A549 (cell line): ENCODE results near the gene USP38. TPM values are rescaled to one million over a fixed set of nuclear protein-coding genes. Genes with fewer than 3 reads are reported as not detected.

Source experiments
- ATAC-seq, 2 experiments: fragments of 200-7000 bp in 1 of 2; fragments of >200 bp in 1 of 2; cut with Nextera tagmentation in 1 of 2; cut with Tn5 transposase in 1 of 2; 3 replicates each; pipeline versions ENCODE4 v1.8.0 to v1.9.1; 2018 to 2020; ENCODE audit warnings: mild to moderate bottlenecking in 1 of 2, moderate library complexity in 1 of 2
- CTCF ChIA-PET: fragments of 300-600 bp; sonication (Branson Sonifier 250); formaldehyde crosslinking; extraction: SDS; loops from one replicate; lab custom pipeline; 2021; ENCODE audit warnings: antibody characterized with exemption, inconsistent platforms; lab: Yijun Ruan, JAX
- POLR2A ChIA-PET: fragments of 350-600 bp; formaldehyde crosslinking; extraction: SDS; loops from one replicate; lab custom pipeline; 2021; ENCODE audit warnings: antibody characterized with exemption, inconsistent platforms; lab: Yijun Ruan, JAX
- DNase-seq, 2 experiments: peaks; one replicate each; pipeline versions ENCODE4 v3.0.0 to v3.0.0-alpha.2; 2011 to 2016; ENCODE audit warnings: low read depth in 1 of 2, low spot score in 1 of 2
- FAIRE-seq: peaks from 2 replicates; lab custom pipeline; 2011; peaks lifted over from hg19 to GRCh38; lab: Jason Lieb, UNC
- H3K27ac ChIP-seq, 2 experiments: fragments of >200 bp; sonication (Bioruptor Twin); formaldehyde crosslinking; 3 replicates each; pipeline ENCODE4 v1.5.1; 2016 to 2017
- H3K4me1 ChIP-seq: fragments of >200 bp; sonication (Bioruptor Twin); formaldehyde crosslinking; 3 replicates; pipeline ENCODE4 v1.6.1; 2016
- H3K4me2 ChIP-seq: fragments of >200 bp; sonication (Bioruptor Twin); formaldehyde crosslinking; 3 replicates; pipeline ENCODE4 v1.6.1; 2016
- H3K4me3 ChIP-seq: fragments of >200 bp; sonication (Bioruptor Twin); formaldehyde crosslinking; 3 replicates; pipeline ENCODE4 v1.5.1; 2016
- H3K9me3 ChIP-seq: fragments of >200 bp; sonication (Bioruptor Twin); formaldehyde crosslinking; 3 replicates; pipeline ENCODE4 v1.6.1; 2016
- BHLHE40 ChIP-seq: IDR thresholded peaks from 2 replicates; pipeline ENCODE4 v1.6.1; 2012; ENCODE audit warnings: low read depth, low read length, inconsistent platforms
- CBX8 ChIP-seq: fragments of 200-600 bp; sonication (generic); IDR thresholded peaks from 2 replicates; pipeline ENCODE4 v1.6.1; 2016
- CHD4 ChIP-seq: fragments of 200-600 bp; sonication (generic); IDR thresholded peaks from 2 replicates; pipeline ENCODE4 v1.6.1; 2016; ENCODE audit warnings: antibody characterized with exemption, mild to moderate bottlenecking, borderline replicate concordance
- EHF ChIP-seq: fragments of 250-450 bp; sonication (Bioruptor Pico); IDR thresholded peaks from 2 replicates; pipeline ENCODE4 v1.5.0; 2020; ENCODE audit warnings: mild to moderate bottlenecking
- FOXS1 ChIP-seq: fragments of 250-450 bp; sonication (Bioruptor Pico); IDR thresholded peaks from 2 replicates; pipeline ENCODE4 v1.5.0; 2020; ENCODE audit warnings: mild to moderate bottlenecking, moderate library complexity
- HEYL ChIP-seq: fragments of 250-450 bp; sonication (Bioruptor Pico); IDR thresholded peaks from 2 replicates; pipeline ENCODE4 v1.8.0; 2021; ENCODE audit warnings: mild to moderate bottlenecking, moderate library complexity
- HOXA7 ChIP-seq: fragments of 250-450 bp; sonication (Bioruptor Pico); IDR thresholded peaks from 2 replicates; pipeline ENCODE4 v1.5.0; 2020; ENCODE audit warnings: mild to moderate bottlenecking, moderate library complexity
- MAFK ChIP-seq: fragments of 450-650 bp; IDR thresholded peaks from 2 replicates; pipeline ENCODE4 v1.6.1; 2014; ENCODE audit not compliant: partially characterized antibody
- MAX ChIP-seq: IDR thresholded peaks from 2 replicates; pipeline ENCODE4 v1.6.1; 2012
- MAZ ChIP-seq: fragments of 150-350 bp; IDR thresholded peaks from 2 replicates; pipeline ENCODE4 v1.6.1; 2014; ENCODE audit warnings: antibody characterized with exemption, low read depth, low read length, borderline replicate concordance
- NR3C1 ChIP-seq: fragments of >200 bp; sonication (Bioruptor Twin); formaldehyde crosslinking; IDR thresholded peaks from 3 replicates; pipeline ENCODE4 v1.6.1; 2017
- POLR2A ChIP-seq: IDR thresholded peaks from 2 replicates; pipeline ENCODE4 v1.6.1; 2012; ENCODE audit warnings: mild to moderate bottlenecking, low read length
- RAD21 ChIP-seq, 2 experiments: fragments of >200 bp in 1 of 2; sonication (Bioruptor Twin) in 1 of 2; formaldehyde crosslinking in 1 of 2; IDR thresholded peaks in 1 of 2; conservative IDR thresholded peaks in 1 of 2; 2 replicates in 1 of 2; 3 replicates in 1 of 2; pipeline ENCODE4 v1.6.1; 2012 to 2018; ENCODE audit warnings: inconsistent platforms in 1 of 2
- RCOR1 ChIP-seq: fragments of 150-350 bp; IDR thresholded peaks from 2 replicates; pipeline ENCODE4 v1.6.1; 2014; ENCODE audit warnings: antibody characterized with exemption, low read length, low read depth
- RFX5 ChIP-seq: fragments of 450-650 bp; IDR thresholded peaks from 2 replicates; pipeline ENCODE4 v1.7.1; 2014; ENCODE audit warnings: antibody characterized with exemption, mild to moderate bottlenecking, moderate library complexity
- SMC3 ChIP-seq: fragments of >200 bp; sonication (Bioruptor Twin); formaldehyde crosslinking; IDR thresholded peaks from 3 replicates; pipeline ENCODE4 v1.6.1; 2018; ENCODE audit warnings: inconsistent platforms
- ZSCAN20 ChIP-seq: fragments of 250-450 bp; sonication (Bioruptor Pico); IDR thresholded peaks from 2 replicates; pipeline ENCODE4 v1.8.0; 2022; ENCODE audit warnings: mild to moderate bottlenecking, moderate library complexity
- WGBS: methylation state at CpG from one replicate; pipeline ENCODE4 v1.1.6; 2017; ENCODE audit errors: missing lambda C conversion rate; 5-methylcytosine and 5-hydroxymethylcytosine counted together
- polyA plus RNA-seq, 4 experiments: library from polyadenylated mRNA; depleted of rRNA in 3 of 4; stranded (reverse); fragments of >200 nt; fragmentation: RNase III in 1 of 4; extraction: RNeasy Plus Mini Kit Qiagen cat#74134 plus additional on column Dnase treatment in 1 of 4; gene quantifications; 2 replicates in 3 of 4; 3 replicates in 1 of 4; pipeline ENCODE4 v1.2.3, GENCODE V29; 2011 to 2017
- TF ChIP-seq, protein P1 (sequence below): fragments of >200 bp; sonication (Bioruptor Twin); formaldehyde crosslinking; IDR thresholded peaks from 3 replicates; pipeline ENCODE4 v1.6.1; 2016

USP38 gene
- polyA plus RNA-seq, 2 of the 4 experiments (the other 2 are of a cell fraction) = 5.6 to 10.9 TPM

DNA sequence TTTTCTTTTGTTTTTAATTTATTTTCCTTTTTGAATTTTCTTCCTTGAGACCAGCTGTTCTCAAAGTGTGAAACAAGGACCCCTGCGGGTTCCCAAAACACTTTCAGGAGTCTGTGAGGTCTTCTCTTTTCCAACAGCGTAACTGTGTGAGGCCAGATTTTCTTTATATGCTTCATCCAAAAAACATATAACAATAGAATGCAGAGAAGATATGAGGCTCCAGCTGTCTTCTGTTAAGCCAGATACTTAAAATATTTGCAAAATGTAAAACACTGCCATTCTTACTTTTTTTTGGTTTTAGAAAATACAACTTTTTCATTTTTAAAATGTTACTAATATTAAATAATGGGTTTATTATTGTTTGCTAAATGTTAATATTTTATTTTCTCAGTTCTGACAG is 27.8 kb downstream of the USP38 start (continued):
- no peak for TF ChIP-seq MAFK

- Histone ChIP-seq H3K9me3 (no peaks in the 10 kb centered on the region), H3K4me2 (no peak overlapping the region), H3K4me1 (no peaks in the 10 kb centered on the region), H3K4me3 (no peak overlapping the region), H3K27ac (no peak overlapping the region)
- ChIA-PET CTCF (no interaction called here), POLR2A (no interaction called here)
- no peak for ATAC-seq
- TF ChIP-seq SMC3 = no peak
- DNase-seq = no peak
- no peak for FAIRE-seq
- WGBS = 90% methylated on average over 1 of the region's 1 CpG
These were observed 31.2 kb downstream of the USP38 start for GRCh38 chr4:143215873-143216272.

- no peak overlapping the region for H3K4me2 ChIP-seq
- ChIA-PET POLR2A (no interaction called here), CTCF (interaction anchor here (1.1 to 1.3 kb wide), 2 partner anchors 14 to 24 kb away, joined by 3 read pairs; no protein-coding TSS in a partner anchor)
- FAIRE-seq = no peak
- no peak overlapping the region for H3K4me3 ChIP-seq
- no peaks in the 10 kb centered on the region for H3K4me1 ChIP-seq
- H3K27ac ChIP-seq = no peak overlapping the region
- TF ChIP-seq ZSCAN20 (CRISPR knock-in tag) (no peak), RCOR1 (no peak)
- TF ChIP-seq, protein P1, sequence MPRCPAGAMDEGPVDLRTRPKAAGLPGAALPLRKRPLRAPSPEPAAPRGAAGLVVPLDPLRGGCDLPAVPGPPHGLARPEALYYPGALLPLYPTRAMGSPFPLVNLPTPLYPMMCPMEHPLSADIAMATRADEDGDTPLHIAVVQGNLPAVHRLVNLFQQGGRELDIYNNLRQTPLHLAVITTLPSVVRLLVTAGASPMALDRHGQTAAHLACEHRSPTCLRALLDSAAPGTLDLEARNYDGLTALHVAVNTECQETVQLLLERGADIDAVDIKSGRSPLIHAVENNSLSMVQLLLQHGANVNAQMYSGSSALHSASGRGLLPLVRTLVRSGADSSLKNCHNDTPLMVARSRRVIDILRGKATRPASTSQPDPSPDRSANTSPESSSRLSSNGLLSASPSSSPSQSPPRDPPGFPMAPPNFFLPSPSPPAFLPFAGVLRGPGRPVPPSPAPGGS = no peak
- no peak for DNase-seq
- 94% methylated on average over 1 of the region's 1 CpG for WGBS
- no peak for ATAC-seq
- no peaks in the 10 kb centered on the region for H3K9me3 ChIP-seq
These were observed 39.5 kb downstream of the USP38 start for GRCh38 chr4:143224255-143224654.

- CTCF ChIA-PET = interaction anchor here (1.1 kb wide), 1 partner anchor 24 kb away, joined by 3 read pairs; no protein-coding TSS in a partner anchor
- Histone ChIP-seq H3K4me3 (no peak overlapping the region), H3K9me3 (no peaks in the 10 kb centered on the region), H3K4me1 (no peaks in the 10 kb centered on the region), H3K27ac (no peak overlapping the region)
- no peak for FAIRE-seq
- no peak for DNase-seq
- POLR2A ChIA-PET = no interaction called here
- WGBS = 86% methylated on average over 6 of the region's 6 CpGs
- TF ChIP-seq POLR2A = no peak
- no peak for TF ChIP-seq NR3C1
- TF ChIP-seq HEYL (CRISPR knock-in tag) = no peak
- TF ChIP-seq RFX5 = no peak
- no peak for TF ChIP-seq CHD4
- no peak for TF ChIP-seq FOXS1 (CRISPR knock-in tag)
- TF ChIP-seq, all 56 proteins: peak for 0
- H3K4me2 ChIP-seq = no peak overlapping the region
- ATAC-seq = no peak
These were observed 40.5 kb downstream of the USP38 start for GRCh38 chr4:143225167-143225566.

- FAIRE-seq = no peak
- H3K4me1 ChIP-seq = no peaks in the 10 kb centered on the region
- H3K9me3 ChIP-seq = no peaks in the 10 kb centered on the region
- H3K4me3 ChIP-seq = no peak overlapping the region
- H3K4me2 ChIP-seq = no peak overlapping the region
- no peak overlapping the region for H3K27ac ChIP-seq
- 80% methylated on average over 3 of the region's 3 CpGs for WGBS
- CTCF ChIA-PET = interaction anchor here (1.1 kb wide), 1 partner anchor 19 kb away, joined by 3 read pairs; no protein-coding TSS in a partner anchor
- TF ChIP-seq HOXA7 (no peak), RAD21 (conservative IDR thresholded peaks at IDR 0.05 in 1 of 2, IDR thresholded peaks at IDR 0.05 in 1 of 2) (no peak), CBX8 (no peak), MAX (no peak), BHLHE40 (no peak), MAZ (no peak), EHF (CRISPR knock-in tag) (no peak)
- POLR2A ChIA-PET = no interaction called here
- DNase-seq = no peak
- no peak for ATAC-seq
These were observed 46.0 kb downstream of the USP38 start for GRCh38 chr4:143230683-143231082.
